ENCODE measurements around the gene SCUBE3.

GRCh38 chr6:35209622-35210247, 4.0 kb upstream of the SCUBE3 start:
- TF ChIP-seq, protein P1, sequence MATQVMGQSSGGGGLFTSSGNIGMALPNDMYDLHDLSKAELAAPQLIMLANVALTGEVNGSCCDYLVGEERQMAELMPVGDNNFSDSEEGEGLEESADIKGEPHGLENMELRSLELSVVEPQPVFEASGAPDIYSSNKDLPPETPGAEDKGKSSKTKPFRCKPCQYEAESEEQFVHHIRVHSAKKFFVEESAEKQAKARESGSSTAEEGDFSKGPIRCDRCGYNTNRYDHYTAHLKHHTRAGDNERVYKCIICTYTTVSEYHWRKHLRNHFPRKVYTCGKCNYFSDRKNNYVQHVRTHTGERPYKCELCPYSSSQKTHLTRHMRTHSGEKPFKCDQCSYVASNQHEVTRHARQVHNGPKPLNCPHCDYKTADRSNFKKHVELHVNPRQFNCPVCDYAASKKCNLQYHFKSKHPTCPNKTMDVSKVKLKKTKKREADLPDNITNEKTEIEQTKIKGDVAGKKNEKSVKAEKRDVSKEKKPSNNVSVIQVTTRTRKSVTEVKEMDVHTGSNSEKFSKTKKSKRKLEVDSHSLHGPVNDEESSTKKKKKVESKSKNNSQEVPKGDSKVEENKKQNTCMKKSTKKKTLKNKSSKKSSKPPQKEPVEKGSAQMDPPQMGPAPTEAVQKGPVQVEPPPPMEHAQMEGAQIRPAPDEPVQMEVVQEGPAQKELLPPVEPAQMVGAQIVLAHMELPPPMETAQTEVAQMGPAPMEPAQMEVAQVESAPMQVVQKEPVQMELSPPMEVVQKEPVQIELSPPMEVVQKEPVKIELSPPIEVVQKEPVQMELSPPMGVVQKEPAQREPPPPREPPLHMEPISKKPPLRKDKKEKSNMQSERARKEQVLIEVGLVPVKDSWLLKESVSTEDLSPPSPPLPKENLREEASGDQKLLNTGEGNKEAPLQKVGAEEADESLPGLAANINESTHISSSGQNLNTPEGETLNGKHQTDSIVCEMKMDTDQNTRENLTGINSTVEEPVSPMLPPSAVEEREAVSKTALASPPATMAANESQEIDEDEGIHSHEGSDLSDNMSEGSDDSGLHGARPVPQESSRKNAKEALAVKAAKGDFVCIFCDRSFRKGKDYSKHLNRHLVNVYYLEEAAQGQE (IDR thresholded peaks at IDR 0.05; ENCODE audit: borderline replicate concordance), result no peak
- TF ChIP-seq RAD21 (conservative IDR thresholded peaks at IDR 0.05) (no peak), MXI1 (conservative IDR thresholded peaks at IDR 0.05; ENCODE audit: poor library complexity, severe bottlenecking) (no peak)
- TF ChIP-seq, protein P2, sequence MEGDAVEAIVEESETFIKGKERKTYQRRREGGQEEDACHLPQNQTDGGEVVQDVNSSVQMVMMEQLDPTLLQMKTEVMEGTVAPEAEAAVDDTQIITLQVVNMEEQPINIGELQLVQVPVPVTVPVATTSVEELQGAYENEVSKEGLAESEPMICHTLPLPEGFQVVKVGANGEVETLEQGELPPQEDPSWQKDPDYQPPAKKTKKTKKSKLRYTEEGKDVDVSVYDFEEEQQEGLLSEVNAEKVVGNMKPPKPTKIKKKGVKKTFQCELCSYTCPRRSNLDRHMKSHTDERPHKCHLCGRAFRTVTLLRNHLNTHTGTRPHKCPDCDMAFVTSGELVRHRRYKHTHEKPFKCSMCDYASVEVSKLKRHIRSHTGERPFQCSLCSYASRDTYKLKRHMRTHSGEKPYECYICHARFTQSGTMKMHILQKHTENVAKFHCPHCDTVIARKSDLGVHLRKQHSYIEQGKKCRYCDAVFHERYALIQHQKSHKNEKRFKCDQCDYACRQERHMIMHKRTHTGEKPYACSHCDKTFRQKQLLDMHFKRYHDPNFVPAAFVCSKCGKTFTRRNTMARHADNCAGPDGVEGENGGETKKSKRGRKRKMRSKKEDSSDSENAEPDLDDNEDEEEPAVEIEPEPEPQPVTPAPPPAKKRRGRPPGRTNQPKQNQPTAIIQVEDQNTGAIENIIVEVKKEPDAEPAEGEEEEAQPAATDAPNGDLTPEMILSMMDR (IDR thresholded peaks at IDR 0.05; ENCODE audit: poor library complexity, severe bottlenecking), result no peak
